NT2/D1 (cell line): ENCODE measurements around the gene SLC8B1.

Experiments used
- SUZ12 ChIP-seq: IDR thresholded peaks from 2 replicates; pipeline ENCODE4 v1.6.1; 2011; ENCODE audit not compliant: insufficient read length, insufficient read depth; ENCODE audit errors: extremely low read depth
- YY1 ChIP-seq: IDR thresholded peaks from 2 replicates; pipeline ENCODE4 v1.6.1; 2011; ENCODE audit not compliant: insufficient read length, insufficient read depth
- ZNF274 ChIP-seq: IDR thresholded peaks from 2 replicates; pipeline ENCODE4 v1.6.1; 2011; ENCODE audit warnings: mild to moderate bottlenecking, low read depth, low read length

- TF ChIP-seq SUZ12, result no peak
- no peak for TF ChIP-seq YY1
- TF ChIP-seq ZNF274, result no peak
These were observed 47.3 kb upstream of the SLC8B1 start for GRCh38 chr12:113382206-113382605.
